ENCODE data around the gene MIOS. TPM values are rescaled to one million over a fixed set of nuclear protein-coding genes. Genes with fewer than 3 reads are reported as not detected.

Gene MIOS
- total RNA-seq, 1 donor from 2014 or later = 22.3 TPM

DNA sequence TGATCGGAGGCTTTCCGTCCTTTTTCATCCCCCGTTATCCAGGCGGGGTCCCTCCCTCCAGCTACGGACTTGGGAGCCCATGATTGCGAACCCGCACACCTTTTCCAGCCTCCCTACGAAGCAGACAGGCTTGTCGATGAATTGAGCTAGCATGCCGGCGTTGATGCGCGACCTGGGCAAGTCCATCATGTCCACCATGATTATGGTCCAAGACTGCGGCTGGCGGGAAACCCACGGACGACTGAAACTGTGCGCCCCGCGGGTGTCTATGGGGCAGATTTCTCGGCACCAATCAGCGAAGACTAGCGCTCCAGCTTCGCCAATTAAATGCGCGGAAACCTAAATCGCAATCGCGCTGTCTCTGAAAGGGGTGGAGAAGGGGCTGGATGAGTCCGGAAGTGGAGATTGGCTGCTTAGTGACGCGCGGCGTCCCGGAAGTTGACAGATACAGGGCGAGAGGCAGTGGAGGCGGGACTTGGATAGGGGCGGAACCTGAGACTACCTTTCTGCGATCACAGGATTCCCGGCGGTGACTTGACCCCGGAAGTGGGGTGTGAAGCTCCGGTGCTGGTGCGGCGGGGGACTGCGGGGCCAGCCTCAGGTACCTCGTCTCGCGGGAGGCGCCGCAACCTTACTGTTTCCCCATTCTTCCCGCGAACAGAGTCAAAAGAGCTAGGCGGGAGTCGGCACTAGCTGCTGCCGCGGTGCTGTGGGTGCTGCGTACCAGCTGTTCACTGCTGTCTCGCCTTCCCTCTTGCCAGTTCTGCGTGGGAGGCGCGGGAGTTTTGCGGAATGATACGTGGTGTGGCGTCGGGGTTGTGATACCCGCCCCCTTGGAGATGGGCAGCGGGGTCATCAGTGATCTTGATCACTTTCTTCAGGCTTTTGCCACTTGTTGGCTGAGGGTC, 73.8 kb downstream of the MIOS start, which contains the start of gene UMAD1:
UMAD1 (plus strand) TSS at position 532 of the 908 bp plus-strand sequence. CDS start 32,620 bp downstream, outside the sequence.
- Mint-ChIP-seq H3K36me3 (ENCODE audit: low read depth, unreplicated experiment) (no peaks in the 10 kb centered on the region), H3K4me3 (ENCODE audit: unreplicated experiment) (peak within 1 kb of the TSS; percentile 98), H3K27me3 (ENCODE audit: unreplicated experiment) (no peaks in the 10 kb centered on the region), H3K27ac (ENCODE audit: unreplicated experiment) (peak within 1 kb of the TSS; percentile 94), H3K9me3 (ENCODE audit: unreplicated experiment) (no peaks in the 10 kb centered on the region), H3K4me1 (ENCODE audit: unreplicated experiment) (peaks cover 10% of the 10 kb centered on the region)
- peak; percentile 88 for DNase-seq (ENCODE audit: low spot score)
- TF ChIP-seq, protein P1, sequence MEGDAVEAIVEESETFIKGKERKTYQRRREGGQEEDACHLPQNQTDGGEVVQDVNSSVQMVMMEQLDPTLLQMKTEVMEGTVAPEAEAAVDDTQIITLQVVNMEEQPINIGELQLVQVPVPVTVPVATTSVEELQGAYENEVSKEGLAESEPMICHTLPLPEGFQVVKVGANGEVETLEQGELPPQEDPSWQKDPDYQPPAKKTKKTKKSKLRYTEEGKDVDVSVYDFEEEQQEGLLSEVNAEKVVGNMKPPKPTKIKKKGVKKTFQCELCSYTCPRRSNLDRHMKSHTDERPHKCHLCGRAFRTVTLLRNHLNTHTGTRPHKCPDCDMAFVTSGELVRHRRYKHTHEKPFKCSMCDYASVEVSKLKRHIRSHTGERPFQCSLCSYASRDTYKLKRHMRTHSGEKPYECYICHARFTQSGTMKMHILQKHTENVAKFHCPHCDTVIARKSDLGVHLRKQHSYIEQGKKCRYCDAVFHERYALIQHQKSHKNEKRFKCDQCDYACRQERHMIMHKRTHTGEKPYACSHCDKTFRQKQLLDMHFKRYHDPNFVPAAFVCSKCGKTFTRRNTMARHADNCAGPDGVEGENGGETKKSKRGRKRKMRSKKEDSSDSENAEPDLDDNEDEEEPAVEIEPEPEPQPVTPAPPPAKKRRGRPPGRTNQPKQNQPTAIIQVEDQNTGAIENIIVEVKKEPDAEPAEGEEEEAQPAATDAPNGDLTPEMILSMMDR (IDR thresholded peaks at IDR 0.05; ENCODE audit: unreplicated experiment) = no peak

DNA sequence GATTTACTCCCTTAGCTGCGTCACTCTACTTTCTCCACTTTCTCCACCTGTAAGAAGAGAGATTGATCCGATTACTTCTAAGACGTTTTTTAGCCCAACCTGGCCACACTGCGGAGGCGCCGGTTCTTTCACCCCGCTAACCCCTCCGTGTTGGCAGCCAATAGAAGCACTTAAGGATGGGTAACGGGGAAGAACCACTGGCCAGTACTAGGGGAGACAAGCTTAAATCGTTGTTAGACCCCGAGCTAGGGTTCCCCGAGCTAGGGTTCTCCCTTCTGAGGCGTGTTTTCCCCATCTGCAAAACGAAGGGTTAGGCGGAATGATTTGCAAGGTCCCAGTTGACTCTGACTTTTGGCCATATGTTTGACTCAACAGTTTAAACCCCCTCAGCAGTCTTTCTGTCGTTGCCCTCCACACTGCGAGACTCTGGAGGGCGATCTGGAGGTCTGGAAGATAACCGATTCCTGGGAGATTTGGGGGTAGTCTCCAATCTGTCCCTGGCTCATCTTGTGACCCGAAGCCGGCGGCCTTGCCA, 74.5 kb downstream of the MIOS start:
- peak; percentile 18 for DNase-seq (ENCODE audit: low spot score)
- Mint-ChIP-seq H3K4me3 (ENCODE audit: unreplicated experiment) (peak overlapping the region; percentile 98), H3K27me3 (ENCODE audit: unreplicated experiment) (no peaks in the 10 kb centered on the region), H3K36me3 (ENCODE audit: low read depth, unreplicated experiment) (no peaks in the 10 kb centered on the region), H3K9me3 (ENCODE audit: unreplicated experiment) (no peaks in the 10 kb centered on the region), H3K4me1 (ENCODE audit: unreplicated experiment) (peaks cover 10% of the 10 kb centered on the region), H3K27ac (ENCODE audit: unreplicated experiment) (peak overlapping the region; percentile 94)
- TF ChIP-seq, protein P1 (IDR thresholded peaks at IDR 0.05; ENCODE audit: unreplicated experiment) = no peak

DNA sequence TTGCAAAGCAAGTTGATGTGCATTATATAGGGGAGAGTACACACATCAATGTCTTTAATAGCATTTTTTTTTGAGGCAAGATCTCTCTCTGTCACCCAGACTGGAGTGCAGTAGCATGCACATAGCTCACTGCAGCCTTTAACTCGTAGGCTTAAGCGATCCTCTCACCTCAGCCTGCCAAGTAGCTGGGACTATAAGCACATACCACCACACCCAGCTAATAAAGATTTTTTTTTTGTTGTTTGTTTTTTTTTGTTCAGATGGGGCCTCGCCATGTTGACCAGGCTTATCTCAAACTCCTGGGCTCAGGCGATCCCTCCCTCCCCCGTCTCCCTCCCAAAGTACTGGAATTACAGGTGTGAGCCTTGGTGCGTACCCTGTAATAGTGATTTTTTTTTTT, 75.4 kb downstream of the MIOS start:
- H3K27me3 Mint-ChIP-seq (ENCODE audit: unreplicated experiment) = no peaks in the 10 kb centered on the region
- H3K27ac Mint-ChIP-seq (ENCODE audit: unreplicated experiment) = no peak overlapping the region
- DNase-seq (ENCODE audit: low spot score) = no peak
- TF ChIP-seq, protein P1 (IDR thresholded peaks at IDR 0.05; ENCODE audit: unreplicated experiment) = no peak
- H3K36me3 Mint-ChIP-seq (ENCODE audit: low read depth, unreplicated experiment) = peaks cover 4% of the 10 kb centered on the region
- peaks cover 10% of the 10 kb centered on the region for H3K4me1 Mint-ChIP-seq (ENCODE audit: unreplicated experiment)
- H3K4me3 Mint-ChIP-seq (ENCODE audit: unreplicated experiment) = peak overlapping the region; percentile 47
- H3K9me3 Mint-ChIP-seq (ENCODE audit: unreplicated experiment) = no peaks in the 10 kb centered on the region

DNA sequence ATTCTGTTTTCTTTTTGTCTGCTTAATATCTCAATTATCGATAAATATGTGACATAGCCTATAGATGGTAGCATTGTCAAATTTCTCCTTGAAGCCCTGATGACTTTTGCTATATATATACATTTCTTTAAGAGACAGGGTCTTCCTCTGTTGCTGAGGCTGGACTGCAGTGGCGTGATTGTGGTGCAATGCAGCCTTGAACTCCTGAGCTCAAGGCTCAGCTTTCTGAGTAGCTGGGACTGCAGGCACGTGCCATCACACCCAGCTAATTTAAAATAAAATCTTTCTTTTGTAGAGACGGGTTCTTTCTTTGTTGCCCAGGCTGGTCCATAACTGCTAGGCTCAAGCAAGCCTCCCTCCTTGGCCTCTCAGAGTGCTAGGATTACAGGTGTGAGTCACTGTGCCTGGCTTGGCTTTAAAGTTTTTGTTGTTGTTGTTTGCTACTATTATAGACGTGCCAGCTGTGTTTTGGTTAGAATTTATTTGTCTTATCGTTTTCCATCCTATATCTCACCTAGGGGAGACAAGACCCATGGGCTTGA, 80.9 kb downstream of the MIOS start:
- no peak overlapping the region for H3K4me3 Mint-ChIP-seq (ENCODE audit: unreplicated experiment)

More for the DNA sequence above, 80.9 kb downstream of the MIOS start:
- TF ChIP-seq, protein P1 (IDR thresholded peaks at IDR 0.05; ENCODE audit: unreplicated experiment) = no peak
- no peak for DNase-seq (ENCODE audit: low spot score)
- Mint-ChIP-seq H3K27me3 (ENCODE audit: unreplicated experiment) (no peaks in the 10 kb centered on the region), H3K27ac (ENCODE audit: unreplicated experiment) (no peak overlapping the region), H3K4me1 (ENCODE audit: unreplicated experiment) (peaks cover 2% of the 10 kb centered on the region), H3K9me3 (ENCODE audit: unreplicated experiment) (no peaks in the 10 kb centered on the region), H3K36me3 (ENCODE audit: low read depth, unreplicated experiment) (peaks cover 4% of the 10 kb centered on the region)

Measured in endothelial cell (in vitro differentiated cells).